EL (cell line): ENCODE results near the gene PRKN.

Source experiments
- DNase-seq: peaks from one replicate; pipeline ENCODE4 v3.0.0-alpha.2; 2016

The PRKN gene

DNA sequence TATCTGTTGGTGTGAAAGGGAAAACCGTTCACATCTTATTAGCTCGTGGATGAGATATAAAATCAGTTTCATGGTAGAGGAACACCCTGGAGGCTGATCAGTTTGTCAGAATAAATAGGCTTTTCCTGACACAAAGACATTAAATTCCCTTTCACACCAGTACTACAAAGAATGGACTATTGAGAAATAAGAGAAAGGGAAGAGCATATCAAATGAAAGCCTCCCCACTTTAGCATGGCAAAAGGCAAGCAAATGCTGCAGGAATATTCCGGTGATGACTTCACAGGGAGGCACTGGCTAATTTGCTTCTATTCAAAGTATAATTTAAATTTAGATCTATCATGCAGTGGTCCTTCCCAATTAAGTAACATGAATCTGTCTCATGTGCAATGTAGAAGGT lies 1337.8 kb downstream of the PRKN start:
- no peak for DNase-seq

DNA sequence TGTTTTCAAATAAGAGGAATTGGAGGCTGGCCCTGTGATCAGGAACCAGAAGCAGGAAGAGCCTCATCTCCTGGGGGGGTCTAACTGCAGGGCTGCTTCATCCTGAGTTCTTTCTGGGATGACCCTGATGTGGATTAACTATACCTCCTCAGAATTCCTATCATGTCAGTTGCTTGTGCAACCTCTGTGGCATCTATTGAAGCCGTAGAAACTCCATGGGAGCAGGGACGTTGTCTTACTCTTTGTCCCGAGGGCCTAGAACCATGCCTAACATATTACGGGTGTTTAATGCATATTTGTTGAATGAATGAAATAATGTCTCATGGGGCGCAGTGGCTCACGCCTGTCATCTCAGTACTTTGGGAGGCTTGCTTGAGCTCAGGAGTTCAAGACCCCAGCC lies 1343.6 kb downstream of the PRKN start:
- DNase-seq: no peak

DNA sequence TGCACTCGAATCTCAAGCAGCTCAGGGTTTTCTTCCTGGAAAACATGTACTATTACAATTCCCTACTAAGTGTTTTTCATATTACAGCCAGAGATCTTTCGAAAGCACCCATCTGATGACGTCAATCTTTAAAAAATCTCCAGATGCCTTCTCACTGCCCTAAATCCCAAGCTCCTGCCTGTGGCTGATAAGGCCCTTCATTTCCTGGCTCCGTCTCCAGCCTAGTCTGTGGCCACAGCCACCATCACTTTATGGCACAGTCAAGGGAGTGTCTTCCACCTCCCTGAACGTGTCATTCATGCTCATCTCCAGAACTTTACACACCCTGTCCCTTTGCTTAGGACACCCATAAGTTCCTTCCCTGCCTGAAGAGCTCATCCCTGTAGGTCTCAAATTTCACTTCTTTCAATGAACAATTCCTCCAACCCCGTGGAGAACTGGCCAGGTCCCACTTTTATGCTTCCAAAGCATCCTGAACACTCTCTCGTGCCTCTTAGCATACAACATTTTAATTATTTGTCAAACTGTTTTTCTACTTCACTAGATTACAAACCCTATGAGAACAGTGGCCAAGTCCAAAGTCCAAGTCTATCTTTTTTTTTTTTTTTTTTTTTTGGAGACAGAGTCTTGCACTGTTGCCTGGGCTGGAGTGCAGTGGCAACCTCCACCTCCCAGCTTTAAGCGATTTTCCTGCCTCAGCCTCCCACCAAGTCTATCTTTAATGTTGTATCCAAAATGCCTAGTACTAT lies 1347.6 kb downstream of the PRKN start:
- DNase-seq: no peak

DNA sequence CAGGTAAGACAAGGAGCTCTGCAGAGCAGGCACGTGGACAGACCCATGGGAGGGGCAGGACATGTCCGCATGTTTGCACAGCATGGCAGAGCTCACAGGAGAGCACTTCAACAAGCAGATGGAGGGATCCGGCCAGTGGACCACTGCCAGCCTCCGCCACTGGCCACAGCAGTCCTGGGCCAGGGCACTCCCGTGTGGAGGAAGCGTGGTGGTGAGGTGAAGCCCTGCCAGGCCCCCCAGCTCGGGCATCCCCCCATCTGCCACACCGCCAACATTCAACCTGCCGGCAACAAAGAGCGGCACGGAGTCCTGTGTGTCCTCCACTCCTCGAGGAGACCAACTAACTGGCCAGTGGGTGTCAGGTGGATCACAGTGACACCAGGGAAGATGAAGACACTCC lies 1349.5 kb downstream of the PRKN start:
- no peak for DNase-seq

DNA sequence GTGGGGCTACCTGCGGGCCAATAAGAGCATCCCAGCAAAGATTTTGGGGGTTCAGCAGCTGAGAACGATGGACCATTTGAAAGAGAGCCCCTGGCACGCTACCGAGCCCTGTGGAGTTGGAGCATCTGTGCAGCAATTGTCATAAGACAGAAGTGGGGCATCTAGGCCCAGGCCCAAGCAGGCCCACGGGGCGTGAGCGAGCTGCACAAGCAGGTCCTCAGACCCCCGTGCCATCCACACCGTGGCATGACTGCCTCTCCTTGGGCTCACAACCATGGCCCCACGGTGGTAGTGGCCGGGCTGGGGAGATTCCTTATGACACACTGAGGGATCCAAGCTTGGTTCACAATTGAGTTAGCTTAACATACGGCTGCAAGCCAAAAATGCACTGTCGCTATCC lies 1350.5 kb downstream of the PRKN start:
- no peak for DNase-seq

DNA sequence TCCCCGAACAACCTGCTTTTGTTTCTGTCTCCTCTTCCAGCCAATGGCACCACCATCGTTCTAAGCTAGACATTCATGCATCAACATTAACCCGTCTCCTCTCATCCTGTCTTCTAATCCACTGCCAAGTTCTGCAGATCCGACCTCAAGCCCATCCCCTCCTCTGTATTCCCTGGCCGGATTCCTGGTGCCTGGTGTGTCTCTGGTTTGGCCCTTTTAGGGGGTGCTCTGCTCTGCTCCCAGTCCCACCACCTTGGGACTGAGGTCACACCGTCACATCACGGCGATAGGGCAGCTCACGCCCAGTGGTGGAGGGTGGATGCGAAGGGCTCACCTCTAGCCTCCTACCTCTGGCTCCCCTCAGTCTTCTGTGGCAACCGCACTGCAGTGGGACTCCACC lies 1351.2 kb downstream of the PRKN start:
- no peak for DNase-seq

DNA sequence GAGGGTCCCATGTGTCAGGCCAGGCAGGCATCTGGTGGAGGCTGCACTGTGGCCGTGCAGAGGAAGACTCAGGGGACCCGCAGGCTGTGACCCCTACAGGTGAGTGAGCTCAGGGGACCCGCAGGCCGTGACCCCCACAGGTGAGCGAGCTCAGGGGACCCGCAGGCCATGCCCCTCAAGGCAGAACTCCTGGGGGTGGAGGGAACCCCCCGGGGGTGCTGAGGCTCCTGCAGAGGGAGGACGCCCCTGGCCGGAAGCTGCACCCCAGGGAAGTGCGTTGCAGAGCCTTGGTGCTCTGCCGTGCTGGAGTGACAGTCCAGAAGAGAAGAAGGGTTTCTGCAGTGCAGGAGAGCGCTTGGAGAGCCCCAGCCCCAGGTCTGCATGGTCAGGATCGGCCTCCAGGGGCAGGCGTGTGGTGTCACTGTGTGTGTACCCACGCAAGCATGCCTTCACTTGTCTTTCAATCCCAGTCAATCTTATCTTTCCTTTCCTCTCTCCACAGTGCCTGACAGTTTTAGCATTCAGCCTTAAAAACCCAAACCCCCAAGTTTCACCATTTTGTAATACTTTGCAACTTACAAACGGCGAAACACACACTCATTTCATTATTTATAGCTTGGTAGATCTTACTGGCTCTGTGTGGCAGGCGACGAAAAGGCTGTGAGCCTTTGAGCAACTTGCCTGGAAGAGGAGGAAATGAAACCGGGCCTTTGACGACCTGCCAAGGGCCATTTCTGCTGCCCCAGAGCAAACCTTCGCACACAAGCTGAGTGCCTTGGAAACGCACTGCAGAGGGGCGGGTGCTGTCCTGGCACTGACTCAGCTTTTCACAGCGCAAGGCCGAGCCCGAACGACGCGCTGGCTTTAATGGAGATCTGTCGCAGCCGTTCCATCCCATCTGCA lies 1352.3 kb downstream of the PRKN start:
- DNase-seq: no peak

DNA sequence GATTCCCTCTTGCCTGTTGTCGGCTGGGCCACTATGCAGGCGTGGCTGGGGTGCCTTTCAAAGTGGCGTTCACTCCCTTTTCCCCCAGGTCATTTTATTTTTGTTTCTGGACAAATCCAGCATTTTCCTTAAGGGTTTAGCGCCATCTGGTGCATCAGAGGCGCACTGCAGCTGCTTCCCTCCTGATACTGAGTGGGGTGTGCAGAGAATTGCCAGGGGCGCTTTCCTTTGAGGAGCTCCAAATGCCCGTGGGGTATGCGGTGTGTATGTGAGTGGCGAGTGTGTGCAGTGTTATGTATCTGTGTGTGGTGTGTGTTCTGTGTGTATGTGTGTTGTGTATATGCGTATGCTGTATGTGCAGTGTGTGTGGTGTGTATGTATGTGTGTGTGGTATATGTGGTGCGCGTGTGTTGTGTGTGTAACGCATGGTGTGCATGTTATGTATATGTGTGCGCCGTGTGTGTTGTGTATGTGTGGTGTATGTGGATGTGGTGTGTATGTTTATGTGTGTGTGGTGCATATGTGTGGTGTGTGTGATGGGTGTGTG lies 1353.6 kb downstream of the PRKN start:
- DNase-seq: peak; percentile 60

DNA sequence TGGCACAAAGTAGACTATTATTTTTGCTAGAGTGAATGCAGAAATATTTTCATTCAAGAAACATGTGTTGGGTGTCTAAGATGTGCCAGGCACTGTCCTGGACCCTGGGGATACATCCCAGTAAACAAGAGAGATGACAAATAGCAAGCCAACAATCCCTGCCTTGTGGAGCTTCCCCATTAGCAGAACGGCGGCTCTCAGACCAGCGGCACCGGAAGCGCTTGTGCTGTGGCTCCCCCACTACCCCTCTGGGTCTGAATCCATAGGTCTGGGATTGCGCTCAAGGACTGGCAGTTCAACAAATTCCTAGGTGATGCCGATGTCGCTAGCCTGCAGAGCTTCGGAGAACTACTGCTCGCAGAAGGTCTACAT lies 1355.2 kb downstream of the PRKN start:
- DNase-seq: no peak

DNA sequence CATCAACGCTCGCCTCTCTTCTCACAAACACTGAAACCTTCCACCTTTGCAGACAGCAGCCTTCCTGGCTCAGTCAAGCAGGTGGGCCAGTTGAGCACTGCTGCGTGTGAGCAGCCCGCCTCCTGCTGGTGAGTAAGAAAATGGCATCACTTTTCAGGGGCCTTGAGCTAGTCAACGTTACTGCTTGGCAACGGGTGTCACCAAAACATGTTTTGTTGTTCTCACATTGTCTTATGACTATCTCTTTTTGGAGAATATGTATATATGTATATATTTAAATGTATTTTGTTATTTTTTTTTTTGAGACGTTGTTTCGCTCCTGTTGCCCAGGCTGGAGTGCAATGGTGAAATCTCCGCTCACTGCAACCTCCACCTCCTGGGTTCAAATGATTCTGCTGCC lies 1356.7 kb downstream of the PRKN start:
- DNase-seq: peak; percentile 52

DNA sequence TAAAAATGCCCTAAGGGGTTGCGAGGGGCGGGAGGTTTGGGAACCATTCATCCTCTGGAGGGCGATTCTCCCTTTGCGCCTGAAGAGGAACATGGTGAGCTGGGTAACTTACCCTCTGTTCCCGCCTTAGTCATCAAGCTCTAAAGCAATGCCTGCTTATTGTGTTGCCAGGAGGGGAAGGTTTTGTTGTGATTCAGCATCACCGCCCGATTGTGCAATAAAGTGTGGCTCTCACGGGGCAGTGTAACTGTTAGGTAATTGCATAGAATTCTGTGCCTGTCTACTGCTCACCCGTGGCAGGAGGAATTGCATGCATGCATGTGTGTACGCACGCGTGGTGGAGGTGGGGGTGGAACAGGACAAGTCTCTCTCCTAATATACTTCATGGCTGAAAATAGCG lies 1358.2 kb downstream of the PRKN start:
- DNase-seq: peak; percentile 75

DNA sequence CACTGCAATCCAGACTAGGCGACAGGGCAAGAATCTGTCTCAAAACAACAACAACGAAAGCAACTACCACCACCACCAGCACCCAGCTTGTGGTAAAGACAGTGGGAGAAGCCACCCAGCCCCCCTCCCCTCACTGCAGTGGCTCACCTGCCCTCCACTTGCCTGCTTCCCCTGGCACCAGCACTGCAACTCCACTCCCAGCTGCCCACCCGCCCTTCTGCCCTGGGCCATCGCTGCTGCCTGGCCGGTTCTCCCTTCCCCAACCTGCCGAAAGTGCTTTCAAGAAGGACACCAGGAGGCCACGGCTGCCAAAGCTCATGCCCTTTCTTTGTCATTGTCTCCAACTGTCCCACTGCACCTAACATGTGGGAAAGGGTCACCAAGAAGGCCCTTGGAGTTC lies 1359.1 kb downstream of the PRKN start:
- no peak for DNase-seq

DNA sequence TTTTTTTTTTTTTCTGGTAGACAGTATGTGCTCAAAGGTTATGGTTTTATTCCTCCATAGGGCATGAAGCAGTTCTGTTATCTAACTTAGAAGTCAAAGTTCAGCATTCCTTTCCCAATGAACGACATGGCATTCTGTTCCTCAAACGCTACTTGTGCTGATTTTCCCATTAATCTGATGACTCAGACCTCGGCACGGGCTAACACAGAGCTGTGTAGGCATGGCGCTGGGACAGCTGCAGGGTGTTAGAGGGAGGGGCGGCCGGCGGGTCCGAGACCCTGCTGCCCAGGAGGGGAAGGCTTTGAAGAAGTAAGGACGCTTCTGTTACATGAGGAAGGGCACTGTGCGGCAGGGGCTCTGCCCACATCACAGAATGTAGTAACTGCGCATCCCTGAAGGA lies 1360.1 kb downstream of the PRKN start:
- DNase-seq: no peak

DNA sequence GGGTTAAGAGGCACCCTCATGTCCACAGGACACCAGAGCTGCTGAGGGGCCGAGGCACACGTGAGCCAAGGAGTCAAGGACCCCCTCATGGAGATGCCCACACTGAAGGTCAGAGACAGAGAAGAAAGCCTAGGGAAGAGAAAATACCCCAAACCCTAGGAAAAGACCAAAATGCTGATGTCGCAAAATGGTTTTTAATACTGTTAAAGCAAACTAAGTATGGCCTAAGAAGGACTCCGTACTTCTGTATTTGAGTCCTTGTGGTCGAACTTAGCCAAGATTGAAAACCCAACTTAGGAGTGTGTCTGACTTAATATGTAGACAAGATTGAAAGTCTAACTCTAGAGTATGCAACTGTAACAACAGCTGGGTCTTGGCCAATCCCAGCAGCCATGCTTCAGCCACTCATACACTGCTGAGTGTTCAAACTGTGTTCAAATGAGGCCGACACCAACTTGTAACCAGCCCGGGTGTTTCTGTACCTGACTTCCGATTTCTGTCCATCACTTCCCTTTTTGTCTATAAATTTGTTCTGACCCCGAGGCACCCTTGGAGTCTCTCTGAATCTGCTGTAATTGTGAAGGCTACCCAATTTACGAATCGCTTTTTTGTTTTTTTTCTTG lies 1361.2 kb downstream of the PRKN start:
- no peak for DNase-seq

DNA sequence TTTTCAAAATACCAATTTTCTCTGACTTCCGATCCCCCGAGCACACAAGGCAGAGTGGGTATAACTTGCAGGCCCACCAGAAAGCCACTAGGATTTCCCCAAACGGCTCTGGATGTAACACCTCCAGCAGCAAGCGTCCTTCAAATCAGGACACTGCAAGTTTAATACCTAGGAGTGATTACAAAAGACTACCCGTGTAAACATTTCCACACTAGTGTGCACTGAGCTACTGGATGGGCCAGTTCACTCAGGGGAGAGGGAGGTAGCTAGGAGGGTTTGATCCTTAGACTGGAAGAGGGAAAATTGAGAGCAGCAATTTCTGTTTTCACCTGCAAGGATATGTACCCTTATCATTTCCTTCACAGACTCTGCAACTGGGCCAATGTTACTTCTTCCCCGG lies 1361.9 kb downstream of the PRKN start:
- DNase-seq: no peak

DNA sequence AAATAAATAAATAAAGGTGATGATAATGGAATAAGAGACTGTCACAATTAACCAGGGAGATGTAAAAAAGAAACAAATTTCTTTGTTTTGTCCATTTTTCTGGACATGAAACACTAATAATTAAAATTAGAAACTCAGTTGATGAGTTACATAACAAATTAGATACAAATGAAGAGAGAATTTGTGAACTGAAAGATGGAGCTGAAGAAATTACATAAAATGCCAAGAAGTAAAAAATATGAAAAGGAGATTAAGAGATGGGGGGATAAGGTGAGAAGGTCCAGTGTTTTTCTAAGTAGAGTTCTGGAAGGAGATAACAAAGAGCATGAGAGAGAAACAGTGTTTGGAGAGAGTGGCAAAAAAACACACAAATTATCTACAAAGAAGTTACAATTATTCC lies 1364.3 kb downstream of the PRKN start:
- DNase-seq: no peak

DNA sequence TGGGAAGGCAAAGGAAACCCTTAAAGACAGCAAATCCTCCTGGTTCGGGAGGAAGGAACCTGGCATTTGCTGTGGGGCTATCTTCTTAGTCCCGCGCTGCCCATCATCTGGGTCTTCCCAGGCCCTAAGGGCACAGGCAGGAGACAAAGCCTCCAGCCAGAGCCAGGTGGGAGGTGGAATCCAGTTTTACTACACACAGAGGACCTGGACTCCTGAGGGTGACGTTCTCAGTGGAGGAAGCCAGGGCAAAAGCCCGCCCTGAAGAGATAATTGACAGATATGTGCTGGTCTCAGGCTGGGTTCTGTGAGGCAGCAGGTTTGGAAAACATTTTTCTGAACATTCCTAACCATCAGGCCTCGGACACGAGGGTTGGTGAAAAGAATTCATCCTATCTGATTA lies 1365.3 kb downstream of the PRKN start:
- DNase-seq: no peak

DNA sequence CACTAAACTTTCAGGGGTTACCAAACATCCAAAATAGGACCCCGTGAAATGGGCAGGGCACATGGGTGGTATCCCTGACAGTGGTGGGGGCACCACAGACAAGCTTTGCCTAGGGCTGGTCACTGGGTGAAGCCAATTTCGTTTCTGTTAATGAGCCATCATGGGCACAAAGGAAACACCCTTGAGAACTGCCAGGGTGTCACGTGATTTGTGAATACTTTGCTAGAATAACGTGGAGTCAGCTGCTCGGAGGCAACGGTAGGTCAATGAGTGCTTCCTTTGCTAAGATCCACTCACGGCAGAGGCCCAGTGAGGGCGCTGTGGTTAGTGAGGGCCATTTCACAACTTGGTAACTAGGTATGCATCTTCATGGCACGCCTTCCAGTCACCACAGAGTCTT lies 1366.0 kb downstream of the PRKN start:
- DNase-seq: no peak

DNA sequence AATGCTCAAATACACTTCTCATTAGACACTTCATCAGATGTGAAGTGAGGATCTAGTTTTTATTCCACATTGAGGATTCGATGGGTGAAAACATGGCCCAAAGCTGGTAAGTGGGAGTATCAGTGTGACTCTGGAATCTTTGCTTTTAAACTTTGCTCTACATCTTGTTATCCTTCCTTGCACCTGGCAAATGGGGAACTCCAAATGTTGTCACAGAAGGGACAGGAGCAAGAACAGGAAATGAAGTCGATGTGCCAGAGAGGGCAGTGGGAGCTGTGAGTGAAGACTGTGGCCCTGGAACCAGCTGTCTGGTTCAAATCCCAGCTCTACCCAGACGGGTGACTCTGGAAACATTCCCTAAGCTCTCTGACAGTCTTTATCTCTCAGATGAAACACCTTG lies 1367.0 kb downstream of the PRKN start:
- no peak for DNase-seq

DNA sequence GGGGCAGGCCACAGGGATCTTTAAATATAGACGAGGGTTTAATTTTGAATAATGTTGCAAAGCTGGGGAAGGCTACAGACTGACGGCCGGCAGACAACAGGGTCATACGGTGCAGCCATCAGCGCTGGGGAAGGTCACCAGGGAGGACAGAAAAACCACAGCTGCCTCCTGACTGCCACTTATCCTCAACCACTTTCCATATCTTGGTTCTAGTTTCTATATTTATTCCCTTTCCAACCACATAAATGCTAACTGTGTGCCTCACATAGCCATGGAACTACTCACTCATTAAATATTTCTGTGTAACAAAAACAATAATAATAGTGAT lies 1368.0 kb downstream of the PRKN start:
- no peak for DNase-seq

DNA sequence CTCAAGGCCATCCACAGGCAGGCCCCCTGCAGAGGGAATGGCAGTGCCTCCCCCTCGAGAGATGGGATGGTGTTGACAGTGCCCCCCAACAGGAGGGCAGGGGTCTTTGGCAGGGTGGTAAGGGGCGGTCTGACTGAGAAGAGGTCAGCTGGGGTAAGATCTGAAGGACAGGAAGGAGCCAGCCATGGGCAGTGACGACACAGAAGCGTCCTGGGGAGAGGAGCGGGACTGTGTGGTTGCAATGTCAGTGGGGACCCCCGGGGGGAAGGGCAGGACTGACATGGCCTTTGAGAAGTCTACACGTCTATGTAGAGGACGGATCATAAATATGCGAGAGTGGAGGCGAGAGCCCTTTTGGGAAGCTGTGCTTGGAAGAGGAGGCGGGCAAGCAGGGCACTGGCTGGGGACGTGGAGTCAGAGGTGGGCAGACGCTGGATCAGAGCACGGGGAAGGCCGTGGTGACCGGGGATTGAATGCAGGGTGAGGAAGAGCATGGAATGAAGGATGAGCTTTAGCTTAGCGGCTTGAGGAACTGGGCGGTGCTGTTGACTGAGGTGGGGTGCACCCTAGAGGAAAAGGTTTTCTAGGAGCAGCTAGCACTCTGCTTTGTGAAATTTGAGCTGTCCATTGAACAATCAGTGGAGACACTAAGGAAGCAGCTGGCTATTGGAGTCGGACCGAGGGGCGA lies 1371.3 kb downstream of the PRKN start:
- no peak for DNase-seq

DNA sequence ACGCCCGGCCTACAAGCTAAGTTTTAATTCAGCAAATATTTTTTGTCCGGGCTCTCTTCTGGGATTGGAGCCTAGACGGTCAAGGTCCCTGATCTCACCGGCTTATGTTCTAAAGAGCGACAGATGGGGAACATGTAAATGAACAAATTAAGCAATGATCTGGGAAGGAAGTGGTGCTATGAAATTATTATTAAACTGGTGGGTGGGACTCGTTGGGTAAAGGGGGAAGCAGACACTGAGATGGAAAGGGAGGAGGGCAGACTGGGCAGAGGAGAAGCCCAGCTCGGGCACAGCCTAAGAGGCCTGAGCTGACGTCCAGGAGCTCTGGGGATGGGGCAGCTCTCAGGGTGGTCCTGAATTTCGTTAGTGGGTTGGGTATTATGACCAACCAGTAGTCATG lies 1371.9 kb downstream of the PRKN start:
- DNase-seq: no peak

DNA sequence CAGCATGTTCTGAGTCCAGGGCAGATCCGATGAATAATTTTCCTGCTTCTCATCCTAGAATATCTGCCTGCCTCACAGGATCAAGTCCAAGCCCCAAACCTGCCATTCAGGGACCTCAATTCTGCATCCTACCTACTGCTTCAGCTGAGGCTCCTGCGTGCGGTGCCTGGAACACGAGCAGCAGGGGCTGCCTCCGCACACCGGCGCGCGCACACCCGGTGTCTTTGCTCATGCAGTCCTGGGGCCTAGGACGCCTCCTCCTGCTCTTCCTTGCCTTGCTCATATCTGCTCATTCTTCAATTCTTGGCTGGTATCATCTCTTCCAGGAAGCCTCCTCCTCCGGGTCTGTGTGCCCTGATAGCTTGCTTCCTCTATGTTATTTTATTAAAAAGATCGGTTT lies 1372.6 kb downstream of the PRKN start:
- DNase-seq: no peak
